GM19025 (cell line): ENCODE data around the gene PDGFD.

ENCODE experiments used
- ATAC-seq: cut with Tn5 transposase; IDR thresholded peaks from one replicate; pipeline ENCODE4 v1.9.1; 2021; ENCODE audit warnings: mild to moderate bottlenecking, low read depth, moderate library complexity; ENCODE audit not compliant: unreplicated experiment

Gene PDGFD

GRCh38 chr11:104096900-104097299 is 67.0 kb downstream of the PDGFD start:
- ATAC-seq: no peak

GRCh38 chr11:104095791-104096190 is 68.2 kb downstream of the PDGFD start:
- ATAC-seq: no peak

DNA sequence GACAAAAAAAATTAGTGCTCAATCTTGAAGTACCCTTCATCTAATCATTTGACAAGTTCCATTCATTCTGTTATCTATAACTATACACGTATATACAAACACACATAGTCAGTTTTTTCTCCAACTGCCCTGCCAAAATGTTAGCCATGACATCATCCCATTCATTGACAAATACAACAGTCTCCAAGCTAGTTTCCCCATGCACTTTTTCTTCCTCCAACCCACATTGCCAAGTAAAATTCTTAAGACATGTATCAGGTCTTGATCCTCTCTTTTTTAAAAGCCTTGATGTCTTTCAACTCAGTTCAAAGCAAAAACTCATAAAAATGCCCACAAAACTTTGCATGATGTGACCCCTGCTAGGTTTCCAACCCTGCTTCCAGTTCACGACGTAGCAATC is 69.4 kb downstream of the PDGFD start:
- ATAC-seq: no peak

DNA sequence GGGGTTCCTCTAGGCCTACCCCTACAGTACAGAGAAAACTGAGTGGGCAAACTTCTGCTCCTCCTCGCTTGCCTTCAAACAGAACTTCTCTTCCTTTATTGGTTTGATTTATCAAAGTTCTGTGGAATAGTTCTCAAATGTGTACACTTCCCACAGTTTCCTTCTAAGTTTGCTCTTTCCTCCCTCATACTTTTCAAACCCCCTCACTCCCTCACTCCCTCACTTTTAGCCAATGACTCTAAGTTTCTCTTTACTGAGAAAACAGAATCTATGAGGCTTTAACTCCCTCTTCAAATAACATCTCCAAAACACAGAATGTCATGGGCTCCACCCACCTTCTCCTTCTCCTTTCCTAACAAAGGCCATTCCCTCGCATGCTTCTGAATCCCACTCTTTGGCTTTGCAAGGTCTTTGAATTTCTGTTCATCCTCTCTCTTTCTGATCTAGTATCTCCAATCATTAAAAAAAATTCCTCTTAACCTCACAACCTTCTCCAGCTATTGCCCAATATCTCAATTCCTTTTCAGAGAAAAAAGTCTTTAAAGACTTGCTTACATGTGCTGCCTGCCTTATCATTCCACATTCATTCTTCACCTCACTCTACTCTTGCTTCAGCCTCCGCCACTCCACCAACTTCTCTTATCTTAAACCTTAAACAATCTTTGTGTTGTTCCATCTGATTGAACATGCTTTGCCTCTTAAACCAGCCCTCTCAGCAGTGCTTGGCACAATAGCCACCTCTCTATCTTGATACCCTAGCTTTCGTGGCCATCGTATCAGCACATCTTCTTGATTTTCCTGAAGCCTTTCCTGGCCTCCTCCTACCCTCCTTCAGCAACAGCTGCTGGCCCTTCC is 70.3 kb downstream of the PDGFD start:
- ATAC-seq: no peak

GRCh38 chr11:104092744-104093143 is 71.2 kb downstream of the PDGFD start:
- ATAC-seq: no peak

DNA sequence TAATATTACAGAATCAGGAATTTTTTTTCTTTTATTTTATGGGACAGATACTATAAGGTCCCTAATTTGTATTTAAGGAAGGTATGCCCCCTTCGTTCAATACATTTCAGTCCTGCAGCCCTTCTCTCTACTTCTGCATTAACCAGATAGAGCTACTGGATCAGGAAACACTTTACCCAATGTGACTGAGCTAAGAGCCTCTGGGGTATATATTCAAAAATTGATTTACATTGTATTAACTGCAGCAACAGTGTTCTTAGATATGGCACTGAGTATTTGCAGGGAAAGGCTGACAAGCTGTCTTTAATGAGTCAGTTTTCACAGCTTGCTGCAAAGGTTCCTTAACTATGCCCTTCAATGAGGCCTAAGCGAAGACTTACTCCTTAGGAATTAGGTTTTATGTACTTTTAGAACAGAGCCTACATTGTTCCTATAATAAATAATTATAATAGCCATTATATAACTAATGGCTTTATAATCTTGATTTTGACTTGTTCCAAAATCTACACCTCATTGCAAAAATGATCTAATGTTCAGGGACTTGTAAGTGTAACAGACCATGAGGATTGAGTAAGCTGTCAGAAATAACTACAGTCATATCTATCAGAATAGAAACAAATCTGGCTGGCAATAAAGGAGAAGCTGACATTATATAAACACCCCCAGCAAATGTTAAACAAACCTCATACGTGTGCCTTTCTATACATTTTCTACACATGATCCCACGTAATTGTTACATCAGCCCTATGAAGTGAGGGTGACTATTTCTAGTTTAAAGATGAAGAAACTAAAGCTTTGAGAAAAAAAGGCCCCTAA is 72.5 kb downstream of the PDGFD start:
- ATAC-seq: no peak

DNA sequence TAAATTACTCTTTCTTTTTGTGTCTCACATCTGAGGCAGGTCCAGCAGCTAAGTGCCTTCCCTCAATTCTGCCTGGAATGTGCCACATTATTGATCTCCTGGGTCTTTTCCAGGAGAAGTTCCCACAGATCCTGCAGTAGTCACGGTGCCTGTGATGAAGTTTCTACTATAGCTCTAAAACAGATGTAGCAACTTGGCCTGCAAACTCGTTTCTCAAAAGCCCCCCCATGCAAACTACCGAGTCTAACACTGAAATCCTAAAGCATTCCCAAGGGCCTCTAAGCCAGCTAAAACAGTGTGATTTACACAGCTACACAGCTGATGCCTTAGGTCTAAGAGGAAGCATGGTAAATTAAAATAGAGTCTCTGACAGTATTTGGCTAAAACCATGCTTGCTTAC is 73.2 kb downstream of the PDGFD start:
- ATAC-seq: no peak

DNA sequence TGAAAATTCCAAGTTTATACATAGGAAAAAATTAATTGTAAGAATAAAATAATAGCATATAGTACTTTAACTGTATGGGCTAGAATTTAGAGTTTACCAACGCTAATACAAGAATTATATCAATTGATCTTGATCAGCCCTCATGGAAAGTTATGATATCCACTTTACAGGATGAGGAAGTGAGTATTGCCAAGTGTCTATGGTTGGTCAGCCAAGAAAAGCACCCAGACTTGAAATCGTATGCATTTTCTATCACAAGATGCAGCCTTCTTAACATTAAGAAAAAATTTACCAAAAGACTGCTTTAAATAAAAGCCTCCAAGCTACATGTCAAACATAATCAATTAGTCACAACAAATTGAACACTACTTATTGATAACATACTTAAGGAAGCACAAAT is 74.5 kb downstream of the PDGFD start:
- ATAC-seq: no peak

- ATAC-seq: no peak
Observed at GRCh38 chr11:104086621-104087020, 77.3 kb downstream of the PDGFD start.

- no peak for ATAC-seq
Observed at GRCh38 chr11:104078995-104079394, 85.0 kb downstream of the PDGFD start.

DNA sequence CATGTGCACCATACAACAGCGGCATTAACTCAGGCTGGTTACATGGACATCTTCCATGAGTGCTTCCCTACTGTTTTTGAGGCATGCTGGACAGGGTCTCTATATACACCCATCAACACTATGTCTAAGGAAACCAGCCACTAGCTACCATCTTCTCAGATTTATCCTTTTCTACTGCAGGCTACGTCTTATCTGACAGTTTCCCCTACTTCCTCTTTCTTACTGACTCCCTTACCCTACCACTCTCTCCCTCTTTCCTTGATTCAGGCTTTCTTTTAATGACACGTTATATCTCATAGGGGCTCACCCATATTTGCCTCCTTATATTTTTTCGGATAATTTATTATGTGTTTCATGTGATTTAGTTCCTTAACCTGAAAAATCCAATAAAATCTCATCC is 85.7 kb downstream of the PDGFD start:
- ATAC-seq: no peak

DNA sequence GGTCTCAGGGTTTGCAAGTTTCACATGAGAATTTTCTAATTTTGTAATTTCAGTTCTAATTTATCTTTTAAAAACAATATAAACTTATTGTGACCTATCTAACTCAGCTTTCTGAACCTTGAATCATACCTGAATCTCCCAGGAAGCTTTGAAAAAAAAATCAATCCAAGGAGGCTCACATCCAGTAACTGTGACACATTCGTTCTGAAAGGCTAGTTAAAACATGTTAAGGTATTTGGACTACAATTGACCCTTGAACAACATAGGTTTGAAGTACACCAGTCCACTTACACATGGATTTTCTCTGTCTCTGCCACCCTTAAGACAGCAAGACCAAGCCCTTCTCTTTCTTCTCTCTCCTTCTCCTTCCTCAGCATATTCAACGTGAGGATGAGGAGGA is 87.5 kb downstream of the PDGFD start:
- no peak for ATAC-seq

DNA sequence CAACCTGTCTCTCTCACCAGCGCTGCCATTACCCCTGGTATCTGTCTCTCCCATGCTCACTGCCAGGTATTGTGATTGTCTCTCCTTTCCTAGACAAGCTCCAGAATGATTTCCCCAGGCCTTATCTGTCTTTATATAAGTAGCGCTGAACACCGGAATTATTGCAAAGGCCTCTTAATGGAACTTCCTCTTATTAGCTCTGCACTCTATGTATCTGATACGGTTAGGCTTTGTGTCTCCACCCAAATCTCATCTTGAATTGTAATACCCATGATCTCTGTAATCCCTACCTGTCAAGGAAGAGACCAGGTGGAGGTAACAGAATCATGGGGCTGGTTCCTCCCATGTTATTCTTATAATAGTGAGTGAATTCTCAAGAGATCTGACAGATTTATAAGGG is 88.2 kb downstream of the PDGFD start:
- ATAC-seq: no peak

GRCh38 chr11:104075091-104075490 is 88.9 kb downstream of the PDGFD start:
- no peak for ATAC-seq

DNA sequence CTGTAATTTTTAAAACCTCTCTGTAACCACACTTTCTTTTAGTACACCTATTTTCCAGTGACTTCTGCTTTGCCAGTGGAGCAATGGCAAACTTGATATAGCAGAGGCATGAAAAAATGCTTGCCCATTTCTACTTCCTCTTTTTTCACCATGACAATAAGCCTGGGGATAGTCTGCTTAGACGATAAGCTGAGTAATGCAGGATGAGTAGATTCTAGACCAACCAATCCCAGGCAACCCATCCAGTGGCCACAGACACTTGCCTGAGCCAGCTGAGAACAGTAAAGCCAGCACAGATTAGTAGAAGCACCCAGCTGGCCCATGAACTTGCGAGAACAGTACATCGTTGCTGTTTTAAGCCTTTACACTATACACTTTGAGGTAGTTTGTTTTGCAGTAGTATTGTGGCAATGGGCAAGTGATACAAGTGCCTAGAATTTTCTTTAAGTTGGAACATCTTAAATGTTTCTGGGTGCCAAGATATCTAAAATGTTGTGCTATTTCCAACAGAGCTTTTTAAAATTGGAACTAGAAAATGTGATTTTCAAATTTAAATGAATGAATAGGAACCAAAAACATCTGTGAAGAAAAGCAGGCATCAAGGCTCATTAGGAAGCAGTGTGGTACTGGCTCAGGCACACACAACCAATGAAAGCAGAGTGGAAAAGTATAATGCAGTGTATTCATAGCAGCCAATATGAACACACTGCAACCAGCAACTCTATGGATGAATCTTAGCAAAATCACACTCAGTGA is 89.8 kb downstream of the PDGFD start:
- peak; percentile 74 for ATAC-seq

GRCh38 chr11:104067534-104067933 is 96.4 kb downstream of the PDGFD start:
- ATAC-seq: no peak

GRCh38 chr11:104064034-104064630 is 99.8 kb downstream of the PDGFD start:
- no peak for ATAC-seq

DNA sequence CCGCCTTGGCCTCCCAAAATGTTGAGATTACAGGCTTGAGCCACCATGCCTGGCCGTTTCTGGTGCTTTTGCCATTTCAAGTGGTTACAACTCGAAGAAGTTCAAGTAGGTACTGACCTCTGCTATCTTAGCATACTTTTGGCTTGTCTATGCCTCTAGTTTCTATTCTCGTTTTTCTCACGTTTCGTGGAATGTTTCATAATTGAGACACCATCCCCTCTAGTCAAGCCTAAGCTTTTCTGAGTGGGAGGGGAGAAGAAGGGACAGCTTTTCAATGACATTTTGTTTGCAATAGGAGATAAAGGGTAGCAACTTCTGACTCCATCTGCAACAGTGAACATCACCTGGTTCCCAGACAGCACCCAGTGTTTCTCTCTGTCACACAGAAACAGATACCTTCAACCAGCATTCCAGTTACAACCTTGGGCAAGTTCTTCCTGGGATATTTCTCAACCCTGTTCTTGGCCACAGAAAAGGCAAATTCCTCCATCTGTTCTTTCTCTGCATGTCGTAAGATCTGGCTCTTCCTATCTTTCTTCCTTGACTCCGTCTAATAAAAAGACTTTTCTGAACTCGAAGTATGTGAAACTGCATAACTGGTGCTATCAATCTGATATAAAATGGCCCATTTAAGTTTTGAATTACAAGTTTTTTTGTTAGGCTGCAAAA is 102.0 kb downstream of the PDGFD start:
- no peak for ATAC-seq

GRCh38 chr11:104060820-104061219 is 103.1 kb downstream of the PDGFD start:
- no peak for ATAC-seq
